Muscle layer of duodenum (tissue), 2 donors: ENCODE measurements around the gene CAND2.
"Not testable (repeated sequence)": the region's sequence is repeated elsewhere in the genome, so short reads cannot be mapped to it uniquely, and the experiment has no call there.

Experiments
- H3K27ac ChIP-seq: one replicate; pipeline ENCODE4 v1.7.0; 2013; ENCODE audit warnings: mild to moderate bottlenecking, low read length
- H3K27me3 ChIP-seq: one replicate; pipeline ENCODE4 v1.7.0; 2013; ENCODE audit warnings: low read depth, mild to moderate bottlenecking, control low read depth, low read length
- H3K36me3 ChIP-seq, 2 donors: one replicate each; pipeline ENCODE4 v1.7.0; 2013; ENCODE audit warnings: low read length in 2 of 2, control low read depth in 1 of 2, mild to moderate bottlenecking in 1 of 2; ENCODE audit not compliant: insufficient read depth in 2 of 2, control insufficient read depth in 1 of 2
- H3K4me1 ChIP-seq, 2 donors: one replicate each; pipeline ENCODE4 v1.7.0; 2013; ENCODE audit warnings: low read length in 2 of 2, mild to moderate bottlenecking in 2 of 2, control low read depth in 1 of 2, moderate library complexity in 1 of 2; ENCODE audit not compliant: insufficient read depth in 2 of 2, control insufficient read depth in 1 of 2
- H3K4me3 ChIP-seq, 2 donors: one replicate each; pipeline ENCODE4 v1.7.0; 2013; ENCODE audit warnings: low read length in 2 of 2, low read depth in 1 of 2, mild to moderate bottlenecking in 1 of 2
- H3K9me3 ChIP-seq, 2 donors: one replicate each; pipeline ENCODE4 v1.7.0; 2013; ENCODE audit warnings: low read length in 2 of 2, control low read depth in 1 of 2, mild to moderate bottlenecking in 1 of 2; ENCODE audit not compliant: control insufficient read depth in 1 of 2
- donor health status: healthy.

CAND2 gene

GRCh38 chr3:12842469-12842868 is 46.0 kb downstream of the CAND2 start:
- Histone ChIP-seq H3K36me3 (peaks cover 20 to 22% of the 10 kb centered on the region in 2 donors), H3K4me3 (no peak overlapping the region), H3K9me3 (no peaks in the 10 kb centered on the region), H3K4me1 (peaks cover 3 to 29% of the 10 kb centered on the region in 2 donors), H3K27ac (no peak overlapping the region), H3K27me3 (no peaks in the 10 kb centered on the region)

- H3K27me3 ChIP-seq = no peaks in the 10 kb centered on the region
These were observed 49.3 kb downstream of the CAND2 start for GRCh38 chr3:12845811-12846210.

GRCh38 chr3:12852201-12852600 is 55.7 kb downstream of the CAND2 start:
- Histone ChIP-seq H3K27ac (no peak overlapping the region), H3K9me3 (no peaks in the 10 kb centered on the region), H3K36me3 (no peaks in the 10 kb centered on the region), H3K27me3 (no peaks in the 10 kb centered on the region), H3K4me3 (no peak overlapping the region), H3K4me1 (no peaks in the 10 kb centered on the region)

More at GRCh38 chr3:12845811-12846210, 49.3 kb downstream of the CAND2 start:
- H3K4me1 ChIP-seq = no peaks in the 10 kb centered on the region
- H3K9me3 ChIP-seq = no peaks in the 10 kb centered on the region
- H3K4me3 ChIP-seq = no peak overlapping the region
- H3K27ac ChIP-seq = no peak overlapping the region
- H3K36me3 ChIP-seq = no peaks in the 10 kb centered on the region

DNA sequence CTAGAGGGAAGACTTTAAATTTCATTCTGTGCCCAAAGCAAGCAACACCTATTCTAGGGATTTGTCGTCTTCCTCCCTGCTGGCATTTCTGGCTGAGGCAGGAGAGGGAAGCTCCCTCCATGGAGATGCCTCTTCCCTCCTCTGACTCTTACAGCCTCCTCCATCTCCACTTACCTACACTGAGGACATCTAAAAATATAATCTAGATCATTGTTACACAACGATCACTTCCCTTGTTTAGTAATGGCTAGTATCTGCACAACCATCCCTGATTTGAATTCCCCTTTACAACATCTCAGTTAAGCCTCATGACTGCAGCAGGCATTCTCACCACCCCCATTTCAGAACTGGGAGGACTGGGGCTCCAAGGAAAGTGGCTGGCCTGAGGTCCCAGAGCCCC is 57.4 kb downstream of the CAND2 start:
- H3K4me3 ChIP-seq, H3K4me1 ChIP-seq, H3K9me3 ChIP-seq, H3K27me3 ChIP-seq, H3K36me3 ChIP-seq, H3K27ac ChIP-seq: not testable (repeated sequence)

DNA sequence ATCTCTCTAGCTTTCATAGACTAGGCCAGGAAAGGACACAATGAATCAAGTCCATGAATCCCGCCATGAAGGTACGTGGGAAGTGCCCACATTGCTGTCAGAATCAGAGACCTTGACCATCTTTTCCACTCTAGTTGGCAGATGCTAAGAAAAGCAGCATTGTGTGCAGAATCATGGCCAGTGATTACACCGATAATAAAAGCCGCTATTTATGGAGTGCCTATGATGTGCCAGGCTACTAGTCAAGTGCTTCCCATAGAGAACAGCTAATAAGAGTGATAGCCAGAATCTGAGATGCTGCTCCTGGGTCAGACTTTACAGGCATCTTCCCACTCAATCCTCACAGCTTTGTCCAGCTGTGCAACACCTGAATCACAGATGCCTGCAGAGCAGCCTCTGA is 58.1 kb downstream of the CAND2 start:
- Histone ChIP-seq H3K36me3 (no peaks in the 10 kb centered on the region), H3K27ac (no peak overlapping the region), H3K4me3 (no peak overlapping the region), H3K9me3 (no peaks in the 10 kb centered on the region), H3K27me3 (no peaks in the 10 kb centered on the region), H3K4me1 (no peaks in the 10 kb centered on the region)

- no peaks in the 10 kb centered on the region for H3K36me3 ChIP-seq
- no peaks in the 10 kb centered on the region for H3K4me1 ChIP-seq
- H3K27ac ChIP-seq = no peak overlapping the region
- H3K4me3 ChIP-seq = no peak overlapping the region
- no peaks in the 10 kb centered on the region for H3K27me3 ChIP-seq
- H3K9me3 ChIP-seq = no peaks in the 10 kb centered on the region
These were observed 60.1 kb downstream of the CAND2 start for GRCh38 chr3:12856626-12857025.

GRCh38 chr3:12859840-12860239 is 63.4 kb downstream of the CAND2 start:
- H3K36me3 ChIP-seq = no peaks in the 10 kb centered on the region
- no peaks in the 10 kb centered on the region for H3K27me3 ChIP-seq
- H3K27ac ChIP-seq = no peak overlapping the region
- H3K4me1 ChIP-seq = no peaks in the 10 kb centered on the region
- H3K9me3 ChIP-seq = no peaks in the 10 kb centered on the region
- H3K4me3 ChIP-seq = no peak overlapping the region

- peaks cover 0 to 6% of the 10 kb centered on the region in 2 donors for H3K9me3 ChIP-seq
- H3K36me3 ChIP-seq = no peaks in the 10 kb centered on the region
- H3K27me3 ChIP-seq = no peaks in the 10 kb centered on the region
- H3K27ac ChIP-seq = no peak overlapping the region
- H3K4me3 ChIP-seq = no peak overlapping the region
- no peaks in the 10 kb centered on the region for H3K4me1 ChIP-seq
These were observed 65.1 kb downstream of the CAND2 start for GRCh38 chr3:12861611-12862010.

DNA sequence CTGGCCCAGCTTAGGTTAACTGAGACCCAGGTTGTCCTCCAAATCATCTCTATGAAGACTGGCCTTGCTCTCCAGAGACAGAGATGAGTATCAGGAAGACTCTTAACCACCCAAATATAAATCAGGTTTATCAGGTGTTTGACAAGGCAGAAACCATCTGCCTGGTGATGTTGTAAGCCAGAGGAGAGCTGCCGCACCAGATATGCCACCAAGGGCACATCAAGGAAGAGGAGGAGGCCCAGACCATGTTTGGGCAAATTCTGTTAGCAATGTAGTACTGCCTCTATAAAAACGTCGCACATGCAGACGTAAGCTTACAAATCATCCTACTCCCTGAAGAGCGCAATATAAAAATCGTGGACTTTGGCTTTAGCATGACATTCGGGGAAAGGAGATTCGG is 65.9 kb downstream of the CAND2 start:
- no peak overlapping the region for H3K4me3 ChIP-seq
- H3K27me3 ChIP-seq = no peaks in the 10 kb centered on the region
- H3K27ac ChIP-seq = no peak overlapping the region
- H3K36me3 ChIP-seq = no peaks in the 10 kb centered on the region
- H3K9me3 ChIP-seq = peaks cover 0 to 6% of the 10 kb centered on the region in 2 donors
- no peaks in the 10 kb centered on the region for H3K4me1 ChIP-seq

GRCh38 chr3:12865271-12865670 is 68.8 kb downstream of the CAND2 start:
- H3K27me3 ChIP-seq = no peaks in the 10 kb centered on the region

GRCh38 chr3:12866836-12867235 is 70.4 kb downstream of the CAND2 start:
- no peaks in the 10 kb centered on the region for H3K27me3 ChIP-seq
- H3K27ac ChIP-seq = no peak overlapping the region
- no peak overlapping the region for H3K4me3 ChIP-seq
- H3K4me1 ChIP-seq = peaks cover 0 to 13% of the 10 kb centered on the region in 2 donors
- no peaks in the 10 kb centered on the region for H3K36me3 ChIP-seq
- peaks cover 0 to 6% of the 10 kb centered on the region in 2 donors for H3K9me3 ChIP-seq

More at GRCh38 chr3:12865271-12865670, 68.8 kb downstream of the CAND2 start:
- Histone ChIP-seq H3K27ac (no peak overlapping the region), H3K9me3 (peaks cover 0 to 6% of the 10 kb centered on the region in 2 donors), H3K36me3 (no peaks in the 10 kb centered on the region), H3K4me1 (peaks cover 0 to 13% of the 10 kb centered on the region in 2 donors), H3K4me3 (no peak overlapping the region)
